ENCODE data around the gene TCP1.
"Not testable (repeated sequence)": the region's sequence is repeated elsewhere in the genome, so short reads cannot be mapped to it uniquely, and the experiment has no call there.

Gene TCP1
- 194 to 836 reads per million in 2 experiments for total RNA-seq

DNA sequence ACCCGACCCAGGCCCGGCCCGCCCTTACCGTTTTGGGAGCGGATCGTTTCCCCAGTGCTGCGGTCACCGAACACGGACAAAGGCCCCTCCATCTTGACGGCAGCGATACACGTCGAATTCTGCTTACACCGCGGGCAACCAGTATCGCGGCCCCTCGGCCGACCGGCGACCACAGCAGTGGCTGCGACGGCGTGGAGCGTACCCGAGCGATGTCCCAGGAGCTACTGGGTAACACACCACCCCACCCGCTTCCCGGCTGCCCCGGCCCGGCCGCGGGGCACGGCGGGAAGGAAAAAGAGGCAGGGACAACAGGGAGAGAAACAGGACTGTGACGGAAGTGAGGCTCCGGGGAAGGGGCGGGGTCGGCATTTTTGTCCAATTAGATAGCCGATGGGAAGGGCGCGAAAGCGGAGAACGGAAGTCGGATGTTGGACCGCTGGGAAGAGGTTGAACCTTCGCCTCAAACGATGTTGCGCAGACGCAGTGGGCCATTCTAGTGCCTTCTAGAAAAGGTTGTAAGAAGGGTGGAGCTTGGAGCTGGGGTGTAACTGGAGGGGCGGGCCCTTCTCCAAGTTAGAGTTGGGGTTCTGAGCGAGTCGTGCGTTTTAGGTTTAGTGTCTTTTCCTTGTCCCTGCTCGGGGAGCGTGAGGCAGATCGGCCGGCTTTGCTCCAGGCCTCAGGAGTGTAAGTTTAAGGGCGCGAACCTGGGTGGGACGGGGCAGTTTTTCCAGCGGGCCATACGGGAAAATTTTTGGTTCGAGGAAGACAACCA lies at the start of gene TCP1:
Gene TCP1 (minus strand): TSS at position 226 of the 772 bp plus-strand sequence. CDS start 134 bp downstream, at position 92.
- peak; percentile 99 for DNase-seq (ENCODE audit: low read depth)

DNA sequence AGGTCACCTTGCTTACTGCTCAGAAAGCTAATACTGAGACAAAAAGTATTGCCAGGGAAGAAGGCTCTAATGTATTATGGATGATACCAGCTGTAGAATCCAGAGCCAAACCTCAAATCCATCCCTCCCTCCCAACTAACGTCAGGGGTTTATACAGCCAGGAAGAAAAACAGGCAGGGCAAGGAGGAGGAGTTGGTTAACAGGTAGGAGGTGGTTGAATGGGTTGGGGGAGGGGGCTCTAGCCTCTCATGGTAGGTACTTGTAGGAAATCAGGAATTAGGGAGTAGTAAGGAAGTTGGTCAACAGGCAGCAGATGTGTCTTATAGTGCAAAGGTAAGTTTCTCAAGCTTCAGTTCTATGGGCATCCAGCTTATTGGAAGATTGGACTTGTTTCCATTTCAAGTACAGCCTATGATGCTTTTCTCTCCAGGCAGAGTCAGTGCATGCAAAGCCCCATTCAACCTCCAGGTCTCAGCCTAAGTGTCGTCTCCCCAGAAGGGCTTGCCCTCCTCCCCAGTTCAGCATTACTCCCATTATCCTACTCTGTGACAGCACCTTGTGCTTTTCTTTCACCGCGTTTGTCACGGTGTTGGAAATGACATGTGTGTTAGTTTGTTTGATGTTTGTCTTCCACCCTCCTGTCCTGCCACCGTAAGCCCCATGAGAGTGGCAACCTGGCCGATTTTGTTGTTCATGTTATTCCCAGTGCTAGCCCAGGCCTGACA lies 48.8 kb upstream of the TCP1 start:
- DNase-seq (ENCODE audit: low read depth) = no peak

DNA sequence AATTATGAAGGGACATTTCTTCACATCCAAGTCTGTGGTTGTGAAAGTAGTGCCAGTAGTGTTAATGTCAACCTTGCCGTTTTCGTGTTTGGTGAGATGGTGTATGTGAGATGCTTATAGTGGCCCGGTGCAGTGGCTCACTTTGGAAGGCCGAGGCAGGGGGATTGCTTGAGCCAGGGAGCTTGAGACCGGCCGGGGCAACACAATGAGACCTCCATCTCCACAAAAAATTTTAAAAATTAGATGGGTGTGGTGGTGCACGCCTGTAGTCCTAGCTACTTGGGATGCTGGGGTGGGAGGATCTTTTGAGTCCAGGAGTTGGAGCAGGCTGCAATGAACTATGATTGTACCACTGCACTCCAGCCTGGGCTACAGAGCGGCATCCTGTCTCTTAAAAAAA lies 48.1 kb upstream of the TCP1 start:
- DNase-seq (ENCODE audit: low read depth) = no peak

DNA sequence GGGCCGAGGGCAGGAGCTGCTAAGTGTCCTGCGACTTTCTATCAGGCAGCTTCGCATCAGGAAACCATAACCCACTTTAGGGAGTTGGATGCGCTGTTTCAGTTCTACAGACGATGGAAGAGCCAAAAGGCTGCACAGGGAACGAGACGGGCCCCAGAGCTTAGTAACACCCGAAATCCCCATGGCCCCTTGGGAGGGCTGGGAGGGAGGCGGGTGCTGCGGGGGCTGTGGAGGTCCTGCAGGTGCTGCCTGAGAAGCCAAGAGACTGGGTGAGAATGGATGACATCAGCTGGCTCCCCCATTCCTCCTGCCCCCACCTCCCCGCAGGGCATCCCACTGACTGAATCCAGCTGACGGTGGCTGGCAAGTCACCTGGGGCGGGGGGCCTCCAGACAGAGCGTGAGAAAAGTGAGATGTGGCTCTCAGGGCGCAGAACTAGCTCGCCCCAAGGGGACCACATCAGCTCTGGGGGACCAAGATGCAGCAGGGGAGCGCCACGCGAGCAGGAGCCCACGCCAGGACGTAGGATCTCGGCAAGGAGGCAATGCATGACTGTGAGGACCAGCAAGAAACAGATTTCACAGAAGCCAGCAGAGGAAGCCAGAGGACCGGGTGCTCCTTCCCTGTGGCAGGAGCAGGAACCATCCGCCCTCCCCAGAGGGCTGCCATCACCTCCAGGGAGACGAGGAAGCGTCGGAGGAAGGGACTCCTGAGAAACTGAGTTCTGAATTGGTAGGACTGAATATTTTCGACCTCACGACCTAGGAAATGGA lies 47.5 kb upstream of the TCP1 start:
- no peak for DNase-seq (ENCODE audit: low read depth)

DNA sequence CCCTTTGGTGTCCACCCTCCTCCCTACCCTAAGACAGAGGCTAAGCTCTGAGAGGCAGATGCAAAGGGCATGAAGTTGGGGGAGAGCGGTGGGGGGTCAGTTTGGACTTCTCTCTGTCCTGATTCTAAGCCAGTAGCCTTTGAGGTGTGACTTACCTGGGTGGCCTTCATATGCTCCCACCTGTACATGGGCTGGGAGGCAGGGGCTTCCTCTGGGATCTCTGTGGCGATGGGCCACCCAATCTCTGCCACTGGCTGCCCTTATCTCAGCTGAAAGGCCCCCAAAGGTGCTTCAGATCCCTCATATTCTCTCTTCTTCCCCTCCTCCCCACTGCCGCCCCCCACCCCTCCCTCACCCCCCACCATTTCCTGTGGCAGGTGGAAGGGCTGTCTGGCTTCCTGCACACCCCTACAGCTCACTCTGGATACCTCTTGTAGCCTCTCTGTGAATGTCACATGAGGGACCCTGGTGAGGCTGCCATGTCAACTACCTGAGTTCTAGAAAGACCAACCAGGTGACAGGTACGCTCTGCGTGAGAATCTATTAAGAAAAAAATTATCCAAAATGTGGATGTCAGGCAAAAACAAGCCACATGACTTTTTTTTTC lies 44.7 kb upstream of the TCP1 start:
- no peak for DNase-seq (ENCODE audit: low read depth)

DNA sequence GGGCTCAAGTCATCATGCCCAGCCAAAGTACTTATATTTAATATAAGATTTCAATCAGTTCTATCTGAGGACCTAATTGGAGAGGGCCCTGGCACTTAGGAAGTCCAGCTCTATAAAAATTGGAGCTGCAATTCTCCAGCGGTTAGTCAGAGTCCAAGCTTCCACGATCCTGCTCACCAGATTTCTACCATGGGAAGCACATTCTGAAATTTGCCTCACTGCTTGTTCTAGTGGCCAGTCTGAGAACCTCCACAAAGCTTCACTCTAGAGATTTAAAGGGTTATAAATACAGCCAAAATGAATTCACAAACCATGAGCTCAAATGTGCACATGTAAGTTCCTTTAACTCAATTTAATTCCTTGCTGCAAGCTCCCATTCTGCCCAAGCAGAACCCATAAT lies 44.2 kb upstream of the TCP1 start:
- DNase-seq (ENCODE audit: low read depth) = no peak

DNA sequence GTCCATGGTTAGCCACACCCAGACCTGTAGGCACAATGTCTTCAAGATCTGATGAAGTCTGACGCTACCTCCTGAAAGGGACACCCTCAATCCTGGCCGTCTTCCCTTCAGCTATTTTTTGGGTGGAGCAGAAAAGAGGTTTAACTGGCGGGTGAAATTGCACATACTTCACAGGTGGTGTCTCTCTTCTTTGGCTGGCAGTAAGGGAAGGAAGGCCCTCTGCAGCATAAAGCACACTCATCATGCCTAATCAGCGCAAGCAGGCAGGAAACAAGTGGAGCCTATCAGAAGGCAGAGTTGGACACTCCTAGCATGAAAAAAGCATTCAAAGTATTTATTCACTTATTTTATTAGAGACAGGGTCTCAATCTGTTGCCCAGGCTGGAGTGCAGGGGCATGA lies 43.5 kb upstream of the TCP1 start:
- no peak for DNase-seq (ENCODE audit: low read depth)

DNA sequence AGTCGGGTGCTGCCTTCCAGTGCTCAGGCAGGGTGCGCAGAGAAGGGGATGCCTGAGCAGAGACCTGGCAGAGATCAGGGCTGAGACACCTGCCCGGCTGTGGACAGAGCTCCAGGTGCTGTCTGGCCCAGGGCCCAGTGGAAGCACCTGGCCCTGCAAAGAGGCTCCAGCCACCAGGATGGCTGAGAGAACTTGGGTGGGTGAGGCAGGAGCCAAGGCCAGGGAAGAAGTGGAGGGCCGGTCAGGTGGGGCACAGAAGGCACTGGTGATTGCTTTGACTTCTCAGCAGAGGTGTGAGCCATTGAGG lies 41.9 kb upstream of the TCP1 start:
- DNase-seq (ENCODE audit: low read depth) = no peak

DNA sequence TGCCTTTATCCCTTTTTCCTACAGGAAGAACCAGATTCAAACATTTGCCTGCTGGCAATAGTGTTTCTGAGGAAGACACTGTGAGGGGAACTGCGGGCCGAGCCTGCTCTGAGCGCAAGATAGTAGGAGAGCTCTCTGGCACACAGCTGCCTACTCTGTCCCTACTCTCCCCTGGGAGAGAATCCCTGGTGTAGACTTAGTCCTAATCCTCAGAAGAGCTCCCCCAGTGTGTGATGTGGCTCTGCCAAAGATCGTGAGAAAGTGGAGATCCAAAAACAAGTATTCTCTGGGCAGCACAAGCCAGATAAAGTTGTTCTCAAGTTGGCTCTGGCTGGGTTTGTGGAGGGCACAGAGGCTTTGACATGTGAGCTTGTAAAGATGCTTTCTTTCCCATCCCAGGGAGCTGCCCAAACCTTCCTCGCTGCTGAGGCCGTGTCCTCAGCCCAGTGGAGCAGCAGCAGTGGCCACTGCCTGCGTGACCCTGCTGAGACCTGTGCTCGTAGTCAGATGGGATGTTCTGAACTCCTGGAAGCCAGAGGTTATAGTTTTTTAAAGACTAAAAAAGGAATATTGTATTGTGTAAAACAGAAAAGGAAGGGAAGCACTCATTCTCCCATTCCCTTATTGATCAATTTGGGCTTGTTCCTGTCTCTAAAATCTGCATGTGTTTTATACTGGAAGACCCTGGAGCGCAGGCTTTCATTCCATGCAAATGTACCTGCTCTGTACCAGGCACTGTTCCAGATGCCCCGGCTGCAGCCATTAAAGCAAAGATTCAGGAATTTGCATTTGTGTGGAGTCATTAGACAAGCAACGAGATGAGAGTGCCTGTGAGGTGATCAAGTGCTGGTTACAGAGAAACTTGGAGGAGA lies 41.3 kb upstream of the TCP1 start:
- no peak for DNase-seq (ENCODE audit: low read depth)

DNA sequence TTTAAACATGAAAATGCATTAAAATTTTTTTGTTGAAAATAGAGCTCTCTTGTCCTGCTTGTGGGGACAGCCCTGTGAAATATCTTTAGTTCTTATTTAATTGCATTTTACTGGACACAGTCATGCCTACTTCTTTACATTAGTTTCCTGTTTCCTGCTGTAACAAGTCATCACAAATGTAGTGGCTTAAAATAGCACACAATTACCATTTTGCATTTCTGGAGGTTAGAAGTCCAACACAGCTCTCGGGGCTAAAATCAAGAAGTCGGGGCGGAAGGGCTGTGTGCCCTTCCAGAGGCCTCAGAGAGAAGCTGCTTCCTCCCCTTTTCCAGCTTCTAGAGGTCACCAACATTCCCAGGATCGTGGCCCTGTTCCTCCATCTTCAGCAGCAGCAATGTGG lies 40.1 kb upstream of the TCP1 start:
- no peak for DNase-seq (ENCODE audit: low read depth)

DNA sequence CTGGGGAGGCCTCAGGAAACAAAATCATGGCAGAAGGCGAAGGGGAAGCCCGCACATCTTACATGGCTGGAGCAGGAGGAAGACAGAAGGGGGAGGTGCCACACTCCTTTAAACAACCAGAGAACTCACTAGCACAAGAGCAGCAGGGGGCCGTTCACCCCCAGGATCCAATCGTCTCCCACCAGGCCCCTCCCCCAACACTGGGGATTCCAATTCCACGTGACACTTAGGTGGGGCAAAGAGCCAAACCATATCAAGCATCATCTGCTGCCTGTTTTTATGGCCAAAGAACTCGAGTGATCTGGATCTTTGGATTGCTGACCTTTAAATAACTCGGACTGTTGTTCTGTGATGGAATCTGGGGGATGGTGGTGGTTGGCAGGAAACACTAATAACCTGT lies 38.7 kb upstream of the TCP1 start:
- no peak for DNase-seq (ENCODE audit: low read depth)

DNA sequence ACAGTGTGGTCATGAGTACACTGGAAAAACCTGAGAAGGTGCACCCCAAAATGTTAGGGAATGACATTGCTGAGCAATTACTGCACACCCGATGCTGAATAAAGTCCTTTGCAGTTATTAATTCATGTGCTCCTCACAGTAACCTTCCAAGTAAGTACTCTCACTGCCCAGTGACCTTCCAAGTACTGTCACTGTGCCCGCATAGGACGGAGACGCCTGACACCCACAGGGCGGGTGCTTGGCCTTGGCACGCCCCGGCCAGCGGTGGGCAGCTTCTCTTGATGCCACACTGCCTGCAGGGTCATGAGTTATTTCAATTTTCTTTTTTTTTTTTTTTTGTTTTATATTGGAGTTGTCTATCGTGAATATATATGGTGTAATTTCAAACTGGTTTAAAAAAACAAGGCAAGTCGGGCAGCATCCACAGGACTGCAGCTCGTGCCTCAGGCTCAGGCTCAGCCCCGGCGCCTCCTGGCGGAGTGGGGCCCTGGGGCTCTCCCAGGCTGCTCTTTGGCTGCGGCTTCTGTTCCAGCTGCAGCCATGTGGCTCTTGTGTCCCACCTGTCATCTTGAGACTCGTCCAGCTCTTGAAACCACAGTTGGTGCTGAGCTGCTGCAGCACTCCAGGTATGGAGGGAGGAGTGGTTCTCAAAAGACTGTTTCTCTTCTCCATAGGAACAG lies 37.7 kb upstream of the TCP1 start:
- DNase-seq (ENCODE audit: low read depth) = no peak

DNA sequence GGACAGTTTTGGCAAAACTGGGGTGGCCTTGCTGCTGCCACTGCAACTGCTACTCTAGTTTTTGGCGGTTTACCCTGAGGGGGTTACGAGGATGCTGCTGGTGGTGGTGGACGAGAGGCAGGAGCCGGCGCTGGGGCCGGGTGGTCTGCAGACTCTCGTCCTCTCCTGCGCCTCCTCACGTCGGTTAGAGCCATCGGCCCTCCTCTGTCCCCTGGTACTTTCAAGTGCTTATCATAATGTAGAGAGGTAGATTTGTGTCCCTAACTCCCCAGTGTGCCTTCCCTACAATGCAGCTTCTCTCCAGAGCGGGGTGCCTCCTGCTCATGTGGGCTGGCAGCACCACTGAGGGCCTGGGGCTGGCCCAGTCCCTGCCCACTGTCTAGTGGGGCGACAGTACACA lies 36.6 kb upstream of the TCP1 start:
- DNase-seq (ENCODE audit: low read depth) = no peak

DNA sequence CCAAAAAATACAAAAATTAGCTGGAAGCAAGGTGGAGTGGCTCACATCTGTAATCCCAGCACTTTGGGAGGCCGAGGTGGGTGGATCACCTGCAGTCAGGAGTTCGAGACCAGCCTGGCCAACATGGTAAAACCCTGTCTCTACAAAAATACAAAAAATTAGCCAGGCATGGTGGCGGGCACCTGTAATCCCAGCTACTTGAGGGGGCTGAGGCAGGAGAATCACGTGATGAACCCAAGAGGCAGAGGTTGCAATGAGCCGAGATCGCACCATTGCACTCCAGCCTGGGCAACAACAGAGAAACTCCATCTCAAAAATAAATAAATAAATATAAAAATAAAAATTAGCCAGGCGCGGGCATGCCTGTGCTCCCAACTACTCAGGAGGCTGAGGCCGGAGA lies 35.3 kb upstream of the TCP1 start:
- DNase-seq (ENCODE audit: low read depth) = not testable (repeated sequence)

DNA sequence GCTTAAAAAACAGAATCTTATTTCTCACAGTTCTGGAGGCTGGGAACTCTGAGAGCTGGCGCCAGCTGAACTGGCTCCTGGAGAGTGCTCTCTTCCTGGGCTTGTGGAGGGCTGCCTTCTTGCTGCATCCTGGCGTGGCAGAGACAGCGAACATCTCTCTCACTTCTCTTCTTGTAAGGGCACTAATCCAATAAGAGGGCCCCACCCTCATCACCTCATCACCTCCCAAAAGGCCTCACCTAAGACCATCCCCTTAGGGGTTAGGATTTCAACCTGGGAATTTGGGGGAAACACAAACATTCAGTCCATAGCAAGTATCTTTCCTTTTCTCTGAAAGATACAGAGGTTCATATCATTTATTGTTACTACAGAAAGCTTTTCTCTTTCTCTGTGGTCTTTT lies 34.6 kb upstream of the TCP1 start:
- DNase-seq (ENCODE audit: low read depth) = no peak

DNA sequence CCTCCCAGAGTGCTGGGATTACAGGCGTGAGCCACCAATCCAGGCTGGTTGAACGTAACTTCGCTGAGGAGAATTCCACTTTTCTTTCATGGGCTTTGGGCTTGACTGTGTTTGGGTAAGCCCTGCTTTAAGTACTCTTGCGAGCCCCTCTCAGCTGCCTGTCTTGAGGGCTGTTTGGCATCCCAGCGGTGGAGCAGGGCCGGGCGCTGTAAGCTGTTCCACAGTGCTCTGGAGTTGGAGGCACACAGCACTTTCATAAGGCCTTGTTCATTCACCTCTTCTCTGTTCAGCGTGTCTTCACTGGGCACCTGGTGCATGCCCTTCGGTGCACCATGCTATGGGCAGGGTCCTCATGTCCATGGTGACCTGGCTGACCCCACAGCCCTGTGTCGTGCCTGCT lies 32.3 kb upstream of the TCP1 start:
- no peak for DNase-seq (ENCODE audit: low read depth)

DNA sequence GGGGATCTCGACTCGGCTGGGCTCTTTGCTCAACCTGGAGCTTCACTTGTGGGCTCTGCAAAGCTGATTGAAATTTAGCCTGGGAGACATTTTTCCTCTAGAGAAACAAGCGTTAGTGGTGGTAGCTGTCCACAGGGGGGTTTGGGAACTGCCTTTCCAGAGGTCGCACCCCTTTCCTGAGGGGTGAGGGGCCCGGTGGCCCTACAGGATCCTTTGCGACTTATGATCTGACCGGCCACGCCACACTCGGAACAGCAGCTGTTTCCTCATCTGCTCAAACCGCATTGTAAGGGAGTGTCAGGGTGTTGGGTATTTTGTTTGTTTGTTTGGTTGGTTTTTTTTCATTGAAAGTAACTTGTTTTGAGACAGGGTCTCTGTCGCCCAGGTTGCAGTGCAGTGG lies 31.7 kb upstream of the TCP1 start:
- no peak for DNase-seq (ENCODE audit: low read depth)

DNA sequence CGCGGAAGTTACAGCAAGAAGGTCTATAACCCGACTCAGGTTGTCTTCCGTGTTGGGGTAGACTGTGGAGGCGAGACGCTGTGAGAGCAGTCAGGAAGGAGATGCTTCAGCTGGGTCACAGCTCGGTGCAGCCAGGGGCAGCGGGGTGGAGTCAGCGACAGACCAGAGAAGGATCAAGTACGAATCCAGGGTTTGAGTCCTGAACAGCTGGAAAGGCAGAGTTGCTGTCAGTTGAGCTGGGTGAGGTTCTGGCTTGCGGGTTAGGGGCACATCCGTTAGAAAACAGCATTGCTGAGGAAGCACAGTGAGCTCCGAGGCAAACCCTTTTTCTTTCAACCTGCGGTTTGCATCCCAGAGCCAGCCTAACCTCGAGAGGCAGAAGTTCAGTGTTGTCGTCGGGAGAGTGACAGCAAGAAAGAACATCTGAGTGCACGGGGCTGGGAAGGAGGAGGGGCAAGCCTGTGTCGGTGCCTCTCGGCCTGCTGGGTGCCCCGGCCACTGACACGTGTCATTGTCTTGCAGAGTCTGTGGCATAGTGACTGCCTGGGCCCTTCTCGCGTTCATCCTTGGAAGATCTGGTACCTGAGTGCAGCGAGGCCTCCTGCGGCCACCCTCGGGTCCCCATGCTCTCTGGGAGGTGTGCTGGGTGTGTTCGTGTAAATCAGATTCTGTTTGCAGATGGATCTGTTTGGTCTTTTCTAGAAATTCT lies 30.7 kb upstream of the TCP1 start:
- DNase-seq (ENCODE audit: low read depth) = peak; percentile 18

DNA sequence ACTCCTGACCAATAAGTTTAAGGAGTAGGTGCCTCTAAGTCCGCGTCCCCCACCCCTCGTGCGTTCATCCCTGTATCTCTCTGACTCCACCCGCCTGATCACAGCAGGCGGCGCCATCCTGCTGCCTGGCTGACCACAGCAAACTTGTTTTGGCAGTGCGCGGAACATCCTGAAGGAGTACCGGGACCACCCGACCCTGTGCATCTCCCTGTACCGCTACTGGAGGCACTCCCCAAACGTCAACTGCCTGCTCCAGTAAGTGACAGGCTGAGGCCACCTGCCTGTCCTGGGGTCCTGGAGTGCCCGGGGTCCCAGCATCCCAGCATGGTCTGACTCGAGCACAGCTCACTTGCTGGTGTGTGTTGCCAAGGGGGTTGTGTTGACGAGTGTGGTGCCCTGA lies 29.7 kb upstream of the TCP1 start:
- DNase-seq (ENCODE audit: low read depth) = no peak
